Ovary (tissue), 9 donors: ENCODE results near the gene ZNF638. TPM values are rescaled to one million over a fixed set of nuclear protein-coding genes. Genes with fewer than 3 reads are reported as not detected.

Source experiments
- DNase-seq, 5 donors: peaks; one replicate each; pipeline ENCODE4 v3.0.0-alpha.2; 2019 to 2020
- H3K27ac ChIP-seq, 2 donors: fragments of 200-600 bp; one replicate each; pipeline versions ENCODE4 v1.5.1 to v1.8.0; 2019 to 2022
- H3K27me3 ChIP-seq: fragments of 200-600 bp; one replicate; pipeline ENCODE4 v1.8.0; 2022
- H3K36me3 ChIP-seq: fragments of 200-600 bp; sonication (generic); one replicate; pipeline ENCODE4 v1.5.1; 2019
- H3K4me1 ChIP-seq: one replicate; pipeline ENCODE4 v1.8.1; 2013; ENCODE audit warnings: mild to moderate bottlenecking, moderate library complexity; ENCODE audit not compliant: insufficient read depth
- H3K4me3 ChIP-seq: fragments of 200-600 bp; sonication (generic); one replicate; pipeline ENCODE4 v1.5.1; 2017
- H3K9me3 ChIP-seq, 2 donors: fragments of 200-600 bp in 1 of 2; sonication (generic) in 1 of 2; one replicate each; pipeline versions ENCODE4 v1.5.1 to v1.8.1; 2013 to 2019; ENCODE audit warnings: mild to moderate bottlenecking in 1 of 2, moderate library complexity in 1 of 2
- CTCF ChIP-seq, 3 donors: fragments of 450-650 bp in 2 of 3; fragments of 200-600 bp in 1 of 3; IDR thresholded peaks; one replicate each; pipeline versions ENCODE4 v1.5.1 to v1.8.0; 2016 to 2022; ENCODE audit warnings: antibody characterized with exemption in 3 of 3, mild to moderate bottlenecking in 1 of 3
- EP300 ChIP-seq: sonication (generic); formaldehyde crosslinking; IDR thresholded peaks from one replicate; pipeline ENCODE4 v1.6.1; 2017; ENCODE audit warnings: antibody characterized with exemption
- POLR2A ChIP-seq: fragments of 450-650 bp; IDR thresholded peaks from one replicate; pipeline ENCODE4 v1.6.1; 2017; ENCODE audit warnings: antibody characterized with exemption, mild to moderate bottlenecking, moderate library complexity
- WGBS, 3 donors: extraction: QIAGEN DNeasy Blood & Tissue Kit in 1 of 3; methylation state at CpG; one replicate each; pipeline versions ENCODE4 v1.1.5 to v1.1.7; 2013 to 2017; 5-methylcytosine and 5-hydroxymethylcytosine counted together
- intact Hi-C, 4 donors: fragments of 100-400 bp; cut with DNase I; formaldehyde crosslinking; loops; one replicate each; pipeline versions ENCODE4 v1.11.0 to v1.15.1; 2022 to 2023
- polyA plus RNA-seq, 2 donors: library from polyadenylated mRNA; stranded (reverse); fragments of 200-250 nt in 1 of 2; fragments of 350-450 nt in 1 of 2; fragmentation: Illumina TruSeq in 1 of 2; extraction: RNeasy Lipid Tissue Mini Kit (QIAGEN cat#74804) in 1 of 2; gene quantifications; one replicate each; pipeline ENCODE4 v1.2.3, GENCODE V29; 2013 to 2014
- total RNA-seq, 7 donors: library from RNA; depleted of rRNA in 2 of 7; stranded (reverse); fragments of >200 nt in 2 of 7; fragmentation: NEBNext Ultra II Directional in 3 of 7; extraction: Animal tissue kit (Norgen Biotek cat#: 25700) in 3 of 7; gene quantifications; one replicate each; pipeline versions ENCODE4 v1.1.0 to v1.2.4, GENCODE V29; 2016 to 2023
- donor health status: DM: no; HTN: no; CAD: no; lungs with moderate emphysema.
- donor health status: DM: no; HTN: no; CAD: no.
- donor health status: Bipolar disorder and iron deficiency.
- donor health status: DM: yes; HTN: yes; CAD: no.
- donor health status: DM: no; HTN: no; CAD: no.
- donor health status: DM: yes; HTN: yes; CAD: no.

The ZNF638 gene
- total and polyA plus RNA-seq, 9 donors, result 76.9 to 160 (median 126) TPM

- H3K4me3 ChIP-seq, result no peak overlapping the region
- H3K27ac ChIP-seq, result no peak overlapping the region
- H3K36me3 ChIP-seq, result no peaks in the 10 kb centered on the region
- WGBS, 3 donors, result 66 to 79% (median 79%) methylated on average over 2 of the region's 2 CpGs
- H3K27me3 ChIP-seq, result no peaks in the 10 kb centered on the region
- H3K4me1 ChIP-seq, result no peaks in the 10 kb centered on the region
- no peak for DNase-seq
- intact Hi-C loops, result loop anchor here in 2 of 4 donors (5.0 to 10.0 kb wide), 2 partner anchors 208 to 216 kb away; no protein-coding TSS in a partner anchor
- TF ChIP-seq POLR2A (no peak), EP300 (no peak), CTCF (IDR thresholded peaks at IDR 0.05) (no peak)
- H3K9me3 ChIP-seq, result no peaks in the 10 kb centered on the region
These were observed 32.7 kb upstream of the ZNF638 start for GRCh38 chr2:71298914-71299313.

DNA sequence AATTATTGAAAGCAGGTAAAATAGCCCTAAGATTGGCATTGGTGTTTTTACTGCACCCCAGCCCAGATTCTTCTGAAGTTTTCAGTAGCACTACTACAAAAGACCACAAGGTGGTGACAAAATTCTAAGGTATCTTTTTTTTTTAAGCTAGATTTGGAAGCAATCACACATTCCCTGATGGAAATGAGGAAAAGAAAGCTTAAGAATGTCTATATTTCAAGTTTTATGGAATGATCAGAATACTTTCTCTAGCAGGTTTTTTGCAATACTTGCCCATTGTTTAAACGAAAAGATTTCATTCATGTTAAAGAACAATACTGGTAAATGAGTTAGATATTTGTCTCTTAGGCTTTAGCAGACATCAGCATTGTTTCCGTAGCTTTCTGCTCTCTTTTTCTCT, 32.1 kb upstream of the ZNF638 start:
- Histone ChIP-seq H3K36me3 (no peaks in the 10 kb centered on the region), H3K4me1 (no peaks in the 10 kb centered on the region), H3K27me3 (no peaks in the 10 kb centered on the region), H3K27ac (no peak overlapping the region), H3K4me3 (no peak overlapping the region), H3K9me3 (no peaks in the 10 kb centered on the region)
- TF ChIP-seq CTCF (IDR thresholded peaks at IDR 0.05) (peak; percentile 19 to 33 (median 27)), EP300 (no peak), POLR2A (no peak)
- DNase-seq, result no peak
- WGBS, 3 donors, result 61 to 65% (median 63%) methylated on average over 2 of the region's 2 CpGs
- intact Hi-C loops, result loop anchor here in 2 of 4 donors (5.0 to 10.0 kb wide), 2 partner anchors 208 to 215 kb away; no protein-coding TSS in a partner anchor

- no peaks in the 10 kb centered on the region for H3K27me3 ChIP-seq
- no peaks in the 10 kb centered on the region for H3K9me3 ChIP-seq
- WGBS, 3 donors, result 78 to 85% (median 80%) methylated on average over 3 of the region's 3 CpGs
- no peak overlapping the region for H3K27ac ChIP-seq
- H3K4me1 ChIP-seq, result no peaks in the 10 kb centered on the region
- intact Hi-C loops, result loop anchor here in 2 of 4 donors (5.0 kb wide), 2 partner anchors 203 to 208 kb away; no protein-coding TSS in a partner anchor
- DNase-seq, result no peak
- no peaks in the 10 kb centered on the region for H3K36me3 ChIP-seq
- TF ChIP-seq POLR2A (no peak), EP300 (no peak), CTCF (IDR thresholded peaks at IDR 0.05) (no peak)
- H3K4me3 ChIP-seq, result no peak overlapping the region
These were observed 27.7 kb upstream of the ZNF638 start for GRCh38 chr2:71303849-71304248.

DNA sequence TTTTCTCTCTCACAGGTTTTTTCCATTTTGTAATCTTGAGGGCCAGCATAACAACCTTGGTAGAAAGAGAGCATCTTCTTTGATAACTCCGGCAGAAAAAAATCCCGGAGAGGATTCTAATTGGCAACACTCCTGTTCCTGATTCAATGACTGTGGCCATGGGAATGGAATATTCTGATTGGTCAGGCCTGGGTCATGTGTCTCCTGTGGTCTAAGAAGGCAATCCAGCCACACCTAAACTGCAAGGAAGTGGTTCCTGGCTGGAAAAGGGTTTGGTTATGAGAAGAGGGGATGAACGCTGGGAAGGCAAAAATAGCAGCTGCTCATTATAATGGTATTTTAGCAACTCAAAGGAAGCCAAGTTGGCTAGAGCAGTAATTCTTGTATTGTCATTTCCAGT, 24.8 kb upstream of the ZNF638 start:
- Histone ChIP-seq H3K4me1 (no peaks in the 10 kb centered on the region), H3K4me3 (no peak overlapping the region), H3K9me3 (no peaks in the 10 kb centered on the region), H3K36me3 (no peaks in the 10 kb centered on the region), H3K27ac (no peak overlapping the region), H3K27me3 (no peaks in the 10 kb centered on the region)
- WGBS, 3 donors, result 52 to 63% (median 56%) methylated on average over 3 of the region's 3 CpGs
- TF ChIP-seq EP300 (no peak), CTCF (IDR thresholded peaks at IDR 0.05) (no peak), POLR2A (no peak)
- DNase-seq, result no peak
- intact Hi-C loops, result loop anchor here in 1 of 4 donors (5.0 kb wide), 1 partner anchor 191 kb away; no protein-coding TSS in a partner anchor
